HG02884 (cell line): ENCODE data around the gene VPS13D.
"Not testable (repeated sequence)": the region's sequence is repeated elsewhere in the genome, so short reads cannot be mapped to it uniquely, and the experiment has no call there.

ENCODE experiments used
- ATAC-seq: cut with Tn5 transposase; IDR thresholded peaks from one replicate; pipeline ENCODE4 v1.9.1; 2021; ENCODE audit warnings: mild to moderate bottlenecking, moderate library complexity; ENCODE audit not compliant: unreplicated experiment

VPS13D gene

GRCh38 chr1:12441414-12442105, 211.7 kb downstream of the VPS13D start:
- no peak for ATAC-seq

GRCh38 chr1:12442217-12442616, 212.4 kb downstream of the VPS13D start:
- no peak for ATAC-seq

GRCh38 chr1:12443151-12443550, 213.3 kb downstream of the VPS13D start:
- ATAC-seq = no peak

GRCh38 chr1:12444329-12444841, 214.6 kb downstream of the VPS13D start:
- ATAC-seq = no peak

GRCh38 chr1:12445257-12445656, 215.4 kb downstream of the VPS13D start:
- no peak for ATAC-seq

GRCh38 chr1:12446593-12446992, 216.8 kb downstream of the VPS13D start:
- no peak for ATAC-seq

GRCh38 chr1:12447307-12447706, 217.5 kb downstream of the VPS13D start:
- no peak for ATAC-seq

GRCh38 chr1:12447849-12448312, 218.1 kb downstream of the VPS13D start:
- no peak for ATAC-seq

- no peak for ATAC-seq
Measured at GRCh38 chr1:12448746-12449177, 218.9 kb downstream of the VPS13D start.

GRCh38 chr1:12450090-12450755, 220.4 kb downstream of the VPS13D start:
- no peak for ATAC-seq

GRCh38 chr1:12450756-12451559, 221.1 kb downstream of the VPS13D start:
- no peak for ATAC-seq

- no peak for ATAC-seq
Measured at GRCh38 chr1:12451560-12451900, 221.7 kb downstream of the VPS13D start.

GRCh38 chr1:12452262-12452661, 222.4 kb downstream of the VPS13D start:
- no peak for ATAC-seq

GRCh38 chr1:12453400-12454343, 223.8 kb downstream of the VPS13D start:
- no peak for ATAC-seq

GRCh38 chr1:12454406-12455391, 224.9 kb downstream of the VPS13D start:
- ATAC-seq = no peak

GRCh38 chr1:12456081-12456480, 226.3 kb downstream of the VPS13D start:
- ATAC-seq = not testable (repeated sequence)

GRCh38 chr1:12456979-12457378, 227.1 kb downstream of the VPS13D start:
- no peak for ATAC-seq

GRCh38 chr1:12457771-12458170, 227.9 kb downstream of the VPS13D start:
- ATAC-seq = no peak

- no peak for ATAC-seq
Measured at GRCh38 chr1:12458571-12458970, 228.7 kb downstream of the VPS13D start.
